Gastroesophageal sphincter (tissue), 2 donors: ENCODE data around the gene SF3A1.

ENCODE experiments used
- EP300 ChIP-seq: sonication (generic); formaldehyde crosslinking; IDR thresholded peaks from one replicate; pipeline ENCODE4 v1.6.1; 2017; ENCODE audit warnings: antibody characterized with exemption, mild to moderate bottlenecking
- POLR2AphosphoS5 ChIP-seq: sonication (generic); formaldehyde crosslinking; IDR thresholded peaks from one replicate; pipeline ENCODE4 v1.6.1; 2017; ENCODE audit warnings: antibody characterized with exemption

GRCh38 chr22:30392661-30393321, 36.1 kb upstream of the SF3A1 start:
- no peak for TF ChIP-seq EP300
- TF ChIP-seq POLR2AphosphoS5 = no peak
